Neural cell (in vitro differentiated cells): ENCODE data around the gene UBE4A. TPM values are rescaled to one million over a fixed set of nuclear protein-coding genes. Genes with fewer than 3 reads are reported as not detected.

Experiments used
- H2AFZ ChIP-seq: fragments of 200-600, 300-800 bp; sonication (generic), shearing (Covaris generic); 2 replicates; pipeline ENCODE4 v1.6.0; 2014; ENCODE audit warnings: low read depth, mild to moderate bottlenecking, antibody characterized with exemption, low read length, moderate library complexity
- H3F3A ChIP-seq: fragments of 200-600 bp; shearing (Covaris generic); 2 replicates; pipeline ENCODE4 v1.6.1; 2016; ENCODE audit warnings: mild to moderate bottlenecking, moderate library complexity, mixed read lengths, antibody characterized with exemption, low read length; ENCODE audit not compliant: insufficient read depth, poor library complexity, severe bottlenecking
- H3K27ac ChIP-seq: fragments of 200-600, 300-800 bp; sonication (generic), shearing (Covaris generic); 2 replicates; pipeline ENCODE4 v1.5.1; 2014; ENCODE audit warnings: mild to moderate bottlenecking, low read length, moderate library complexity
- H3K27me3 ChIP-seq: fragments of 300-800, 200-600 bp; sonication (generic), shearing (Covaris generic); 2 replicates; pipeline ENCODE4 v1.6.0; 2014; ENCODE audit warnings: mild to moderate bottlenecking, low read depth, low read length, moderate library complexity; ENCODE audit not compliant: insufficient read depth
- H3K36me3 ChIP-seq: fragments of 300-800, 200-600 bp; sonication (generic), shearing (Covaris generic); 2 replicates; pipeline ENCODE4 v1.5.1; 2014; ENCODE audit warnings: mild to moderate bottlenecking, antibody characterized with exemption, low read length, moderate library complexity; ENCODE audit not compliant: insufficient read depth
- H3K4me2 ChIP-seq: fragments of 300-800, 200-600 bp; sonication (generic), shearing (Covaris generic); 2 replicates; pipeline ENCODE4 v1.6.0; 2014; ENCODE audit warnings: mild to moderate bottlenecking, low read length
- H3K4me3 ChIP-seq: fragments of 300-800, 200-600 bp; sonication (generic), shearing (Covaris generic); 2 replicates; pipeline ENCODE4 v1.5.1; 2014; ENCODE audit warnings: mild to moderate bottlenecking, low read length, moderate library complexity
- H3K79me2 ChIP-seq: fragments of 200-600 bp; shearing (Covaris generic); replicated peaks from 2 replicates; pipeline ENCODE4 v1.6.0; 2014; ENCODE audit warnings: mild to moderate bottlenecking, low read length, moderate library complexity; ENCODE audit not compliant: insufficient read depth
- H3K9ac ChIP-seq: fragments of 300-800, 200-600 bp; sonication (generic), shearing (Covaris generic); 2 replicates; pipeline ENCODE4 v1.6.1; 2016; ENCODE audit warnings: mild to moderate bottlenecking, low read length, mixed read lengths
- H3K9me2 ChIP-seq: fragments of 200-600 bp; shearing (Covaris generic); 2 replicates; pipeline ENCODE4 v1.6.1; 2016; ENCODE audit warnings: mild to moderate bottlenecking, low read length, mixed read lengths; ENCODE audit not compliant: insufficient read depth
- H3K9me3 ChIP-seq: fragments of 200-600, 300-800 bp; sonication (generic), shearing (Covaris generic); 2 replicates; pipeline ENCODE4 v1.6.1; 2016; ENCODE audit warnings: mild to moderate bottlenecking, mixed run types, low read length, moderate library complexity, mixed read lengths
- H4K20me1 ChIP-seq: fragments of 200-600 bp; shearing (Covaris generic); 2 replicates; pipeline ENCODE4 v1.6.1; 2016; ENCODE audit warnings: mild to moderate bottlenecking, mixed run types; ENCODE audit not compliant: insufficient read depth
- CTCF ChIP-seq: fragments of 450-650 bp; IDR thresholded peaks from 2 replicates; pipeline ENCODE4 v1.5.1; 2014; ENCODE audit warnings: antibody characterized with exemption, mild to moderate bottlenecking, moderate library complexity; ENCODE audit not compliant: poor library complexity, severe bottlenecking
- EP300 ChIP-seq: fragments of 450-650 bp; conservative IDR thresholded peaks from 2 replicates; pipeline ENCODE4 v1.6.1; 2014; ENCODE audit warnings: antibody characterized with exemption, mild to moderate bottlenecking, moderate library complexity; ENCODE audit not compliant: poor library complexity, severe bottlenecking
- EZH2 ChIP-seq: fragments of 200-600, 300-800 bp; shearing (Covaris generic), sonication (generic); IDR thresholded peaks from 2 replicates; pipeline ENCODE4 v1.6.1; 2014; ENCODE audit warnings: antibody characterized with exemption, low read length, borderline replicate concordance, mild to moderate bottlenecking; ENCODE audit not compliant: insufficient read depth, poor library complexity, severe bottlenecking
- MXI1 ChIP-seq: fragments of 450-650 bp; conservative IDR thresholded peaks from 2 replicates; pipeline ENCODE4 v1.6.1; 2014; ENCODE audit warnings: antibody characterized with exemption, mild to moderate bottlenecking; ENCODE audit not compliant: poor library complexity, severe bottlenecking
- POLR2AphosphoS5 ChIP-seq: IDR thresholded peaks from 2 replicates; pipeline ENCODE4 v1.6.1; 2012
- RAD21 ChIP-seq: fragments of 450-650 bp; conservative IDR thresholded peaks from 2 replicates; pipeline ENCODE4 v1.6.1; 2014; ENCODE audit warnings: antibody characterized with exemption, mild to moderate bottlenecking, moderate library complexity
- REST ChIP-seq: IDR thresholded peaks from 2 replicates; pipeline ENCODE4 v1.6.1; 2012; ENCODE audit warnings: borderline replicate concordance
- SMC3 ChIP-seq: fragments of 450-650 bp; conservative IDR thresholded peaks from 2 replicates; pipeline ENCODE4 v1.6.1; 2014; ENCODE audit warnings: antibody characterized with exemption, mild to moderate bottlenecking, moderate library complexity; ENCODE audit not compliant: poor library complexity
- TAF1 ChIP-seq: IDR thresholded peaks from 2 replicates; pipeline ENCODE4 v1.6.1; 2012; ENCODE audit warnings: low read depth
- polyA plus RNA-seq: library from polyadenylated mRNA; depleted of rRNA; stranded (reverse); fragments of >200 nt; gene quantifications from 2 replicates; pipeline ENCODE4 v1.2.3, GENCODE V29; 2014

The UBE4A gene
- polyA plus RNA-seq, 1 donor from 2014 or later, result 36.9 TPM

- Histone ChIP-seq H2AFZ (no peak overlapping the region), H3K9me3 (no peaks in the 10 kb centered on the region), H3K9ac (no peak overlapping the region), H3F3A (no peaks in the 10 kb centered on the region), H4K20me1 (no peaks in the 10 kb centered on the region), H3K27me3 (no peaks in the 10 kb centered on the region), H3K27ac (no peak overlapping the region), H3K79me2 (no peaks in the 10 kb centered on the region), H3K4me2 (no peak overlapping the region), H3K9me2 (no peaks in the 10 kb centered on the region), H3K36me3 (no peaks in the 10 kb centered on the region), H3K4me3 (no peak overlapping the region)
- TF ChIP-seq CTCF (no peak), TAF1 (no peak), MXI1 (no peak), EP300 (no peak), EZH2 (no peak), RAD21 (no peak), SMC3 (no peak), POLR2AphosphoS5 (no peak), REST (no peak)
Observed at GRCh38 chr11:118322721-118323120, 36.7 kb upstream of the UBE4A start.

GRCh38 chr11:118325283-118325682, 34.1 kb upstream of the UBE4A start:
- Histone ChIP-seq H3K4me2 (no peak overlapping the region), H3K27me3 (no peaks in the 10 kb centered on the region), H3K4me3 (no peak overlapping the region), H3K9me2 (no peaks in the 10 kb centered on the region), H3F3A (no peaks in the 10 kb centered on the region), H3K9me3 (no peaks in the 10 kb centered on the region), H3K27ac (no peak overlapping the region), H3K79me2 (no peaks in the 10 kb centered on the region), H2AFZ (no peak overlapping the region), H4K20me1 (no peaks in the 10 kb centered on the region), H3K9ac (no peak overlapping the region), H3K36me3 (no peaks in the 10 kb centered on the region)
- TF ChIP-seq POLR2AphosphoS5 (no peak), RAD21 (no peak), CTCF (no peak), EZH2 (no peak)
